22Rv1 (cell line): ENCODE data around the gene OR2J2.
"Not testable (repeated sequence)": the region's sequence is repeated elsewhere in the genome, so short reads cannot be mapped to it uniquely, and the experiment has no call there.

Experiments used
- H3K27ac ChIP-seq: fragments of 450-650 bp; 2 replicates; pipeline ENCODE4 v1.5.1; 2017
- ZFX ChIP-seq: fragments of 450-650 bp; IDR thresholded peaks from 2 replicates; pipeline ENCODE4 v1.6.1; 2017; ENCODE audit warnings: antibody characterized with exemption, borderline replicate concordance
- TF ChIP-seq, protein P1 (sequence below): fragments of 450-650 bp; IDR thresholded peaks from 2 replicates; pipeline ENCODE4 v1.5.1; 2017; ENCODE audit warnings: mild to moderate bottlenecking

OR2J2 gene

DNA sequence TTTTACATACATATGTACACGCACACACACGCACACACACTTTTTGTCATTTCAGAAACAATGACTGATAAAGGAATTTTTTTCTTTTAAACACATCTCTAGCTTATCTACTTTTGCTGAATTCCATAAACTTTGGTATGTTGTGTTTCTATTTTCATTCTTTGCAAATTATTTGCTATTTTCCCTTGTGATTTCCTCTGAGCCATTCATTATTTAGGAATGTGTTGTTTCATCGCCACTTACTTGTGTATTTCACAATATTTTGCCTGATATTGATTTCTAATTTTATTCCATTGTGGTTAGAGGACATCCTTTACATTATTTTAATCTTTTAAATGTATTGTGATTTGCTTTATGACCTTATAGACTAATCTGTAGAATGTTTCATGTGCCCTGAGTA, 23.6 kb upstream of the OR2J2 start:
- TF ChIP-seq, protein P1, sequence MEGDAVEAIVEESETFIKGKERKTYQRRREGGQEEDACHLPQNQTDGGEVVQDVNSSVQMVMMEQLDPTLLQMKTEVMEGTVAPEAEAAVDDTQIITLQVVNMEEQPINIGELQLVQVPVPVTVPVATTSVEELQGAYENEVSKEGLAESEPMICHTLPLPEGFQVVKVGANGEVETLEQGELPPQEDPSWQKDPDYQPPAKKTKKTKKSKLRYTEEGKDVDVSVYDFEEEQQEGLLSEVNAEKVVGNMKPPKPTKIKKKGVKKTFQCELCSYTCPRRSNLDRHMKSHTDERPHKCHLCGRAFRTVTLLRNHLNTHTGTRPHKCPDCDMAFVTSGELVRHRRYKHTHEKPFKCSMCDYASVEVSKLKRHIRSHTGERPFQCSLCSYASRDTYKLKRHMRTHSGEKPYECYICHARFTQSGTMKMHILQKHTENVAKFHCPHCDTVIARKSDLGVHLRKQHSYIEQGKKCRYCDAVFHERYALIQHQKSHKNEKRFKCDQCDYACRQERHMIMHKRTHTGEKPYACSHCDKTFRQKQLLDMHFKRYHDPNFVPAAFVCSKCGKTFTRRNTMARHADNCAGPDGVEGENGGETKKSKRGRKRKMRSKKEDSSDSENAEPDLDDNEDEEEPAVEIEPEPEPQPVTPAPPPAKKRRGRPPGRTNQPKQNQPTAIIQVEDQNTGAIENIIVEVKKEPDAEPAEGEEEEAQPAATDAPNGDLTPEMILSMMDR = no peak
- TF ChIP-seq ZFX = no peak
- H3K27ac ChIP-seq = no peak overlapping the region

GRCh38 chr6:29149444-29149843, 21.3 kb upstream of the OR2J2 start:
- not testable (repeated sequence) for H3K27ac ChIP-seq

- TF ChIP-seq, protein P1 = no peak
These were observed 17.6 kb upstream of the OR2J2 start for GRCh38 chr6:29153083-29153482.

DNA sequence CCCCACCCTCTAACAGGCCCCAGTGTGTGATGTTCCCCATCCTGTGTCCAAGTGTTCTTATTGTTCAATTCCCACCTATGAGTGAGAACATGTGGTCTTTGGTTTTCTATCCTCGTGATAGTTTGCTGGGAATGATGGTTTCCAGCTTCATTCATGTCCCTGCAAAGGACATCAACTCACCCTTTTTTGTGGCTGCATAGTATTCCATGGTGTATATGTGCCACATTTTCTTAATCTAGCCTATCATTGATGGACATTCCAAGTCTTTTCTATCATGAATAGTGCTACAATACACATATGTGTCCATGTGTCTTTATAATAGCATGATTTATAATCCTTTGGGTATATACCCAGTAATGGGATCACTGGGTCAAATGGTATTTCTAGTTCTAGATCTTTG, 15.5 kb upstream of the OR2J2 start:
- H3K27ac ChIP-seq = not testable (repeated sequence)

More at GRCh38 chr6:29153083-29153482, 17.6 kb upstream of the OR2J2 start:
- H3K27ac ChIP-seq = no peak overlapping the region

- H3K27ac ChIP-seq = not testable (repeated sequence)
These were observed 10.8 kb upstream of the OR2J2 start for GRCh38 chr6:29159922-29160321.

DNA sequence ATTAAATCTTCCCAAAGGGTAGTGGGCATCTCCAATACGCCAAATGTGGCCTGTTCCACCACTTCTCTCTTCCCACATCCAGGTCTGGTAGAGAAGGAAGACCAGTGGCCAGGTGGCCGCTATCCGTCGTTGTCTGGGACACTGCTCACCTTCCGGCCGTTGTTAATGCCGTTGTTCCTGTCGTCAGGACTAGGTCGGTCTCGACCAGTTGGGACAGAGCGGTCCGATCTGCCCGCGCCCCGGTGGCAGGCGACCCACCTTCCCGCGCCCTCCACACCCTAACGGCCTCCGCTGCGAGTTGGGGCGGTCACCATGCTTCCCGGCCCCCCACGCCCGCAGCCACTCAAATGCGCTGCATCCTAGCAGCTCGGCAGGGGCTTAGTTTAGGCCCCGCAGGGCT, 5.1 kb upstream of the OR2J2 start:
- H3K27ac ChIP-seq = not testable (repeated sequence)

DNA sequence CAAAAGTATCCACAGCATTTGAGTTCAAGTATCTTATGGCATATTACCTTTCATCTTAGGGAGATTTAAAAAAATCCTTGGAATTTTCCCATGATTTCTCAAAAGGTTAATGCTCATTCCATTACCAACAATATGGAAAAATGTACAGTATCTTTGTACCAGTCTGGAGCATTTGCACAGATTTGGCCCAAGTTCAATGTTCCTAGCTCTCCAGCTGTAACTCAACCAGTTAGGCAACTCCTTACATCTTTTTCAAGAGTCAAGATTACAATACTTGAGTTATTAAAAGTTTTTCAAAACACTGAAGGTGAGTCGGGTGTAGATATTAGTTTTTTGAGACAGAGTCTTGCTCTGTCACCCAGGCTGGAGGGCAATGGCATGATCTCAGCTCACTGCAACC, 1.0 kb downstream of the OR2J2 start:
- TF ChIP-seq, protein P1 = no peak
- no peak for TF ChIP-seq ZFX

DNA sequence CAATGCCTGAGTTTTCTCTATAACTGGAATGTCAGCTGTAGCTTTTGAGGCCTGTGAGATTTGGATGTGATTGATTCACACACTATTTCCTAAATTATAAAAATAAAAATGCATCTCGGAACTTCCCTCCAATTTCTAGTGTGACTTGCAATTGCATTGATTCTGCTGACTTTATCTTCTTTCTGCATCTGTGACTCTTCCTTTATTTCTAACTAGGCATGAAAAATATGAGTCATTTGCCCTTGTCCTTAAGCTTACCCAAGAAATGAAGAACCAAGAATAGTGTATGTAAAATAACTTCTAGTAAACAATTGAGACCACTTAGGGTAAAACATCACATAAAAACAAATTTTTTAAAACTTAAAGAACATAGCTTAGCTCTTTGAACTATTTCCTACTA, 12.9 kb downstream of the OR2J2 start:
- no peak overlapping the region for H3K27ac ChIP-seq
- TF ChIP-seq, protein P1 = no peak
- TF ChIP-seq ZFX = no peak

More for the DNA sequence above, 1.0 kb downstream of the OR2J2 start:
- H3K27ac ChIP-seq = no peak overlapping the region

GRCh38 chr6:29188659-29189058, 18.0 kb downstream of the OR2J2 start:
- not testable (repeated sequence) for H3K27ac ChIP-seq

DNA sequence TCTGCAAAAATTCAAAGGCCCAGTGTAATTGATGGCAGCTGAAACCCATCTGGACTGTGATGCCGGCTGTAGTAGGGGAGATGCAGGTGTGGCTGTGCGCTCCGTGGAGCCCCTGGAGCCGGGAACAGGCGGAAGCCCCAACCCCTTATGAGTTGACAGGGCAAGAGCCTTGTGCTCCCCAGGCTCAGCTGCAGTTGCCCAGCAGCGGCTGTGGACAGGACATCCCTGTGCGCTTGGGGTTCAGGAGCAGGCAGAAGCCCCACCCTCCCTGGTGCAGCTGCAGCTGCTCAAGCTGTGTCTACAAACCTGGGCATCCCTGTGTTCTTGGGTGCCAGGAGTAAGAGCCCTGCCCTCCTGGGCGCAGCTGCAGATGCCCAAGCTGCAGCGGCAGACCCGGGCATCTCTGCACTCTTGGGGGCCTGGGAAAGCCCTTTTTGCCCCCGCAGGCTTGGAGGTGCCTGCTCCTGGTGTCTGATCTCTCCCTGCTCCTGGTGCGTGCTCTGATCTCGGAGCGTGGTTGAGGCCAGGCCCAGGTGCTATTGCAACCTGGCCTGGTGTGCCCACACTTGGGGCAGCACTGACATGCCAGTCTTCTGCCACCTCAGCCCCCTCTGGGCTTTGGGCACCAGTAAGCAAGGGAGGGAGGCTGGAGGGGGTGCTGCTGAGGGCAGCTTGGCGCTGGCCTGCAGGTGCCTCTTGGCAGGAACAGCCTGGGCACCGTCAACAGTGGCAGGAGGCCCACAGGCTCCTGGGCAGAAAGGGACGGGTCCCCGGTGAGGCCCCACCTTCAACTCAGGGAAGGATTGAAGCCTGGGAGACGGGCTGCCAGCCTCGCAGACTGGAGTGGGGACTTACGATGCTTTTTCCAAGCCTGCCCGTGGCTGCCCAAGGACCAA, 30.3 kb downstream of the OR2J2 start:
- H3K27ac ChIP-seq = no peak overlapping the region
- TF ChIP-seq, protein P1 = no peak
- no peak for TF ChIP-seq ZFX
